ENCODE results near the gene RNF31. TPM values are rescaled to one million over a fixed set of nuclear protein-coding genes. Genes with fewer than 3 reads are reported as not detected.

The RNF31 gene
- polyA plus RNA-seq, 1 of the 3 experiments (the other 2 are of a cell fraction) = 19.2 TPM

DNA sequence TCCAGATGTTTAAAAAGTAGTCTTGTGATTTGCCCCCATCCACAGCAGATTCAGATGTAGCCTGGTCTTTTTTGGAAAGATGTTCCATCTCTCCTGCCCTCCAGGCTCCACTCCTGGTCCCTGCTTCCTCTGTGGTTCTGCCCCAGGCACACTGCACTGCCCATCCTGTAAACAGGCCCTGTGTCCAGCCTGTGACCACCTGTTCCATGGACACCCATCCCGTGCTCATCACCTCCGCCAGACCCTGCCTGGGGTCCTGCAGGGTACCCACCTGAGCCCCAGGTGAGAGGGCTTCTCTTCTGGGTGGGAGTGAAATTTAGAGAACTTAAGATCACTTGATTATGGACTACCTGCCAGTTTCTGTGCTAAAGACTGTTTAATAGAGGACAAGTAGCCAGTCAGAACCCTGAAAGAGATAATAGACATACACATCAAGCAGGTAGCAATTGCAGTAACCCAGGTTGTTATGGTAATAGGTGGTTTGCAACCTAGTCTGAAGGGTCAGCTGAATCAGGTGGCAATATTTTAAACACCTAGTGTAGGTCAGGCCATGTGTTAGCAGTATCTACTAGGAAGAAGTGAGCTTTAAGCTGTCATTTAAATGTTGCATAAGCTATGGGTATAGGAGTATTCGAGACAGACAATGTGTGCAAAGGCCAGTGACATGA is 2.1 kb downstream of the RNF31 start:
- H3K9me2 ChIP-seq = no peaks in the 10 kb centered on the region
- no peak overlapping the region for H2AFZ ChIP-seq (ENCODE audit: low read depth)
- H3K9me3 ChIP-seq = no peaks in the 10 kb centered on the region
- POLR2A ChIA-PET = interaction anchor here (3.9 kb wide), 1 partner anchor 11 kb away, joined by 50 read pairs; the partner anchor contains the start of gene IRF9
- H3F3A ChIP-seq (replicated peaks; ENCODE audit: insufficient read depth) = peaks cover 5% of the 10 kb centered on the region
- H4K20me1 ChIP-seq (ENCODE audit: insufficient read depth) = peaks cover 10% of the 10 kb centered on the region; the same call in 1 of the 2 replicates
- no peak overlapping the region for H3K27ac ChIP-seq (ENCODE audit: low read depth in 2 of 2, low read length in 1 of 2)
- H3K4me2 ChIP-seq = no peak overlapping the region
- peaks cover 34 to 37% of the 10 kb centered on the region in 2 experiments for H3K36me3 ChIP-seq (replicated peaks in 1 of 2; ENCODE audit: control insufficient read depth in 1 of 2, insufficient read depth in 2 of 2, low read length in 1 of 2)
- CTCF ChIA-PET = interaction anchor here (1.0 to 4.6 kb wide), 4 partner anchors 11 to 40 kb away, joined by 3 to 38 read pairs (median 18); partner anchors contain the start of gene IRF9
- peaks cover 47% of the 10 kb centered on the region for H3K79me2 ChIP-seq (ENCODE audit: insufficient read depth)
- peaks cover 11 to 20% of the 10 kb centered on the region in 2 experiments for H3K4me1 ChIP-seq (ENCODE audit: control insufficient read depth in 1 of 2, insufficient read depth in 2 of 2, low read depth in 1 of 2, low read length in 1 of 2)
- DNase-seq = no peak
- no peak overlapping the region for H3K4me3 ChIP-seq (ENCODE audit: low read depth in 2 of 2, low read length in 1 of 2)
- H3K27me3 ChIP-seq (ENCODE audit: insufficient read depth) = no peaks in the 10 kb centered on the region
- TF ChIP-seq RFX5 (IDR thresholded peaks at IDR 0.05; ENCODE audit: low read length) (no peak), RXRA (IDR thresholded peaks at IDR 0.05; ENCODE audit: borderline replicate concordance, low read depth) (no peak), YY1 (IDR thresholded peaks at IDR 0.05; ENCODE audit: low read depth) (no peak), SMC3 (IDR thresholded peaks at IDR 0.05; ENCODE audit: low read depth, low read length) (no peak), GABPA (IDR thresholded peaks at IDR 0.05; ENCODE audit: low read depth) (no peak), TCF12 (IDR thresholded peaks at IDR 0.05) (no peak), MXI1 (IDR thresholded peaks at IDR 0.05; ENCODE audit: low read depth, low read length) (no peak), NRF1 (IDR thresholded peaks at IDR 0.05; ENCODE audit: low read depth, low read length) (no peak), FOXJ3 (CRISPR knock-in tag; IDR thresholded peaks at IDR 0.05) (no peak), PBX3 (IDR thresholded peaks at IDR 0.05) (no peak), FOXM1 (IDR thresholded peaks at IDR 0.05; ENCODE audit: low read depth) (no peak), NFIC (IDR thresholded peaks at IDR 0.05; ENCODE audit: borderline replicate concordance) (no peak)
- TF ChIP-seq, protein P1, sequence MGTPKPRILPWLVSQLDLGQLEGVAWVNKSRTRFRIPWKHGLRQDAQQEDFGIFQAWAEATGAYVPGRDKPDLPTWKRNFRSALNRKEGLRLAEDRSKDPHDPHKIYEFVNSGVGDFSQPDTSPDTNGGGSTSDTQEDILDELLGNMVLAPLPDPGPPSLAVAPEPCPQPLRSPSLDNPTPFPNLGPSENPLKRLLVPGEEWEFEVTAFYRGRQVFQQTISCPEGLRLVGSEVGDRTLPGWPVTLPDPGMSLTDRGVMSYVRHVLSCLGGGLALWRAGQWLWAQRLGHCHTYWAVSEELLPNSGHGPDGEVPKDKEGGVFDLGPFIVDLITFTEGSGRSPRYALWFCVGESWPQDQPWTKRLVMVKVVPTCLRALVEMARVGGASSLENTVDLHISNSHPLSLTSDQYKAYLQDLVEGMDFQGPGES (IDR thresholded peaks at IDR 0.05; ENCODE audit: low read depth, low read length) = no peak
- no peak overlapping the region for H3K9ac ChIP-seq
- 93% methylated on average over 3 of the region's 3 CpGs for WGBS (ENCODE audit: low lambda C conversion rate)

- CTCF ChIA-PET = interaction anchor here (1.0 to 3.4 kb wide), 3 partner anchors 11 to 18 kb away, joined by 3 to 29 read pairs (median 6); partner anchors contain the start of gene IRF9
Observed at GRCh38 chr14:24150061-24150460, 2.8 kb downstream of the RNF31 start.

More at GRCh38 chr14:24150061-24150460, 2.8 kb downstream of the RNF31 start:
- no peak overlapping the region for H3K4me2 ChIP-seq
- peaks cover 35 to 39% of the 10 kb centered on the region in 2 experiments for H3K36me3 ChIP-seq (replicated peaks in 1 of 2; ENCODE audit: control insufficient read depth in 1 of 2, insufficient read depth in 2 of 2, low read length in 1 of 2)
- peaks cover 41% of the 10 kb centered on the region for H3K79me2 ChIP-seq (ENCODE audit: insufficient read depth)
- TF ChIP-seq ELF1 (IDR thresholded peaks at IDR 0.05) = no peak
- TF ChIP-seq FOXJ3 (CRISPR knock-in tag; IDR thresholded peaks at IDR 0.05) = no peak
- TF ChIP-seq CHD2 (IDR thresholded peaks at IDR 0.05; ENCODE audit: low read length, partially characterized antibody) = no peak
- TF ChIP-seq NRF1 (IDR thresholded peaks at IDR 0.05; ENCODE audit: low read depth, low read length) = no peak
- no peak for TF ChIP-seq RCOR1 (IDR thresholded peaks at IDR 0.05; ENCODE audit: low read length)
- TF ChIP-seq, protein P2, sequence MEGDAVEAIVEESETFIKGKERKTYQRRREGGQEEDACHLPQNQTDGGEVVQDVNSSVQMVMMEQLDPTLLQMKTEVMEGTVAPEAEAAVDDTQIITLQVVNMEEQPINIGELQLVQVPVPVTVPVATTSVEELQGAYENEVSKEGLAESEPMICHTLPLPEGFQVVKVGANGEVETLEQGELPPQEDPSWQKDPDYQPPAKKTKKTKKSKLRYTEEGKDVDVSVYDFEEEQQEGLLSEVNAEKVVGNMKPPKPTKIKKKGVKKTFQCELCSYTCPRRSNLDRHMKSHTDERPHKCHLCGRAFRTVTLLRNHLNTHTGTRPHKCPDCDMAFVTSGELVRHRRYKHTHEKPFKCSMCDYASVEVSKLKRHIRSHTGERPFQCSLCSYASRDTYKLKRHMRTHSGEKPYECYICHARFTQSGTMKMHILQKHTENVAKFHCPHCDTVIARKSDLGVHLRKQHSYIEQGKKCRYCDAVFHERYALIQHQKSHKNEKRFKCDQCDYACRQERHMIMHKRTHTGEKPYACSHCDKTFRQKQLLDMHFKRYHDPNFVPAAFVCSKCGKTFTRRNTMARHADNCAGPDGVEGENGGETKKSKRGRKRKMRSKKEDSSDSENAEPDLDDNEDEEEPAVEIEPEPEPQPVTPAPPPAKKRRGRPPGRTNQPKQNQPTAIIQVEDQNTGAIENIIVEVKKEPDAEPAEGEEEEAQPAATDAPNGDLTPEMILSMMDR (IDR thresholded peaks at IDR 0.05) = no peak
- TF ChIP-seq TAF1 (IDR thresholded peaks at IDR 0.05; ENCODE audit: borderline replicate concordance, low read depth, low read length) = no peak
- TF ChIP-seq MEF2A (IDR thresholded peaks at IDR 0.05; ENCODE audit: borderline replicate concordance, low read depth) = no peak
- H3K27me3 ChIP-seq (ENCODE audit: insufficient read depth) = no peaks in the 10 kb centered on the region
- H3K4me3 ChIP-seq (ENCODE audit: low read depth in 2 of 2, low read length in 1 of 2) = no peak overlapping the region
- POLR2A ChIA-PET = interaction anchor here (1.1 to 2.4 kb wide), 2 partner anchors 9 to 12 kb away, joined by 3 to 10 read pairs; partner anchors contain the start of gene IRF9
- no peak overlapping the region for H3K9ac ChIP-seq
- H3F3A ChIP-seq (replicated peaks; ENCODE audit: insufficient read depth) = peaks cover 5% of the 10 kb centered on the region
- peaks cover 10% of the 10 kb centered on the region; the same call in 1 of the 2 replicates for H4K20me1 ChIP-seq (ENCODE audit: insufficient read depth)
- H3K4me1 ChIP-seq (ENCODE audit: control insufficient read depth in 1 of 2, insufficient read depth in 2 of 2, low read depth in 1 of 2, low read length in 1 of 2) = peaks cover 11 to 20% of the 10 kb centered on the region in 2 experiments
- no peak overlapping the region for H2AFZ ChIP-seq (ENCODE audit: low read depth)
- no peaks in the 10 kb centered on the region for H3K9me3 ChIP-seq
- WGBS (ENCODE audit: low lambda C conversion rate) = 90% methylated on average over 8 of the region's 9 CpGs
- H3K27ac ChIP-seq (ENCODE audit: low read depth in 2 of 2, low read length in 1 of 2) = no peak overlapping the region
- no peak for DNase-seq
- H3K9me2 ChIP-seq = no peaks in the 10 kb centered on the region

Measured in SK-N-SH (cell line).